Fibroblast of peridontal ligament (primary cell): Measurements from ENCODE around the gene TTLL4.
"Not testable (repeated sequence)": the region's sequence is repeated elsewhere in the genome, so short reads cannot be mapped to it uniquely, and the experiment has no call there.

Experiments
- DNase-seq: peaks from one replicate; pipeline ENCODE4 v3.0.0-alpha.2; 2010; ENCODE audit errors: extremely low read depth

TTLL4 gene

GRCh38 chr2:218745559-218746469 is 35.2 kb downstream of the TTLL4 start:
- DNase-seq: peak; percentile 12

DNA sequence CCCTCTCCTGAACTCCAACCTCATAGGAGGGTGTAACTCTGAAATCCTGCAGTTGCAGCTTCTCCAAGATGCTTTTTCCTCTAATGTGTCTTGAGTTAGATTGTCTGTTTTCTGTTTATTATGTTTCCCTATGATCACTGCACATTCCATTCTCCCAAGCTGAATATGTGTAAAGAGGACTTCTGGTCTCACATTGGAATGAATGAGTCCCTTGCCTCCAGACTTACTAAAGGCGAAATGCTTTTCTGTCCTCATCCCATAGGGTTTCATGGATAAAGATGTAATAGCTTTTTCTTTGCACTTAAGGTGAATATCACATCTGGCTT is 35.8 kb downstream of the TTLL4 start:
- peak; percentile 5 for DNase-seq

- DNase-seq: no peak
These were observed 36.3 kb downstream of the TTLL4 start for GRCh38 chr2:218746960-218747359.

GRCh38 chr2:218748741-218749441 is 38.3 kb downstream of the TTLL4 start:
- no peak for DNase-seq

DNA sequence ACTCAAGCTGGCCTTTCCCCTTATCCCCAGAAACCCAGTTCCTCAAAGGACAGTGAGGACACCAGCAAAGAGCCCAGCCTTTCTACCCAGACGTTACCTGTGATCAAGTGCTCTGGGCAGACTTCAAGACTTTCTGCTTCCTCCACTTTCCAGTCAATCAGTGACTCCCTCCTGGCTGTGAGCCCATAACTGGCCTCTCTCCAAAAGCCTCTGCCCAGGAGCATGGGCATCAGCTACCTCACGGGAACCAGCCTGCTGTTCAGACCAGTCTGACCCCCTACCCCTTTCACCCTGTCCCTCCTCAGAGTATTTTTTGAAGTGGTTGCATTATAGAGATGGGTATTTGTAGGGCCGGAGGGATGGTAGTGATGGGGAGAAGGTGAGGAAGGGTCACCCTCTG is 43.6 kb downstream of the TTLL4 start:
- DNase-seq: no peak

DNA sequence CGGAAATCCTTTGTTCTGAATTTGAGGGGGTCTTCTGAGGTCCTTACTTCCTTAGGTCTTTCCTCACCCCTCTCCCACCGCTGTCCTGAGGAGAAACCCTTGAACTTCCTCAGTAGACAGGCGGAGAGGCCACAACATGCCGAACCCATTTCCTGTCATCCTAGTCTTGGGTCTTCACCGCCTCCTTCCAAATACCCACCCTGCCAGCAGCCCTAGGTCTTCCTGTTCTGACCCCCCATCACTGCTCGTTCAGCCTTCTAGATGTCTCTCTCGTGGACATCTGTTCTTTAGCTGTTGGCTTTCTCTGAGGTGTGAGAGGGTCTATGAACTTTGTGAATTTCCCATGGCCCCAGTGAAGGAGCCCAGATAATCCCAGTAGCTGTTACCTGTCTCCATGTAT is 44.1 kb downstream of the TTLL4 start:
- DNase-seq: no peak

DNA sequence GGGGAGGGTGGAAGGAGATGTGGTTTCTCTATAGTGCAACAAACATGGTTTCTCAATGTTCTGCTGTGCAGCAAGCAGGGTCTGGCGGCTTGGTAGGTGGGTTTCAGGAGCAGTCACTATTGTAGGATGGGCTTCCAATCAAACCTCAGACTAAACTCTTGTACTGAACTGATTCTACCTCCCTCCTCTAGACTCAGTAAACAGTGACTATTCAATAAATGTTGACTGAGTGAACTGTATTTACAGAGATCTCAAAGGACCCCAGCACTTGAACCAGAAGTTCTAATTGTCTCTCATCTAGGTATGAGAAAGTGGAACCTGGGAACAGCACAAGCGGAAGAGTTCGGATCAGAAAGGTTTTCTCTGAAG is 44.5 kb downstream of the TTLL4 start:
- DNase-seq: no peak

GRCh38 chr2:218755567-218756404 is 45.2 kb downstream of the TTLL4 start:
- no peak for DNase-seq

DNA sequence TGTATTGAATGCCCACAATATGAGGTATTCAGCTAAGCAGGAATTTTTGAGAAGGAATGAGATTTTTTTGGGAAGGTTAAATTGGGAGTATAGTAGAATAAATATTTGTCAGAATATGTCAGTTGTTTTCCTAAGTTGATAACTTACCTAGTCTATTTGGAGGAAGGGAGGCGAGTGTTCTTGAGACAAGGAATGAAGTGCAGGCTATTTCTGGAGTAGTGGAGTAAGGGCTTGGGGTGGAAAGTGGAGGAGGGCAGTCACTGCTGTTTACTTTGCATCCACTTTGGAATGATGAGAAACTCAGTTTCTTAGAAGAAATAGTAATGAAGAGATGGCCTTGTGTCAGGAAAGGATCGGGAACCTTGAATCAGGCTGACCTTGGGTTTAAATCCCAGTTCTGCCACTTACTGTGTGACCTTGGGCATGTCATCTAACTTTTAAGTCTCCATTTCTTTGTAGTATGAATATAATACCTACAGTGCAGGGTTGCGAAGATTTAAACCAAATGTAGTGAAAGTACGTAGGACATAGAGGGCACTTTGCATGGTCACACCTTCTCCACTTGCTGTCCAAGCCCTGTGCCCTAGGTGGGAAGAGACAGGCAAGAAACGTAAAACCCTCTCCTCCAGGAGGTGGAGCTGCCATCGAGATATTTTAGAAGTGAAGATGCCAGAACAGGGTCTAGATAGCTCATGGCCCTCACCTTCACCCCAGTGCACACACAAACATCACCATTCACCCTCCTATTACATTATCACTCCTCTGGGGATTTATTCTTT is 46.2 kb downstream of the TTLL4 start:
- DNase-seq: no peak

- no peak for DNase-seq
These were observed 51.2 kb downstream of the TTLL4 start for GRCh38 chr2:218761795-218762194.

DNA sequence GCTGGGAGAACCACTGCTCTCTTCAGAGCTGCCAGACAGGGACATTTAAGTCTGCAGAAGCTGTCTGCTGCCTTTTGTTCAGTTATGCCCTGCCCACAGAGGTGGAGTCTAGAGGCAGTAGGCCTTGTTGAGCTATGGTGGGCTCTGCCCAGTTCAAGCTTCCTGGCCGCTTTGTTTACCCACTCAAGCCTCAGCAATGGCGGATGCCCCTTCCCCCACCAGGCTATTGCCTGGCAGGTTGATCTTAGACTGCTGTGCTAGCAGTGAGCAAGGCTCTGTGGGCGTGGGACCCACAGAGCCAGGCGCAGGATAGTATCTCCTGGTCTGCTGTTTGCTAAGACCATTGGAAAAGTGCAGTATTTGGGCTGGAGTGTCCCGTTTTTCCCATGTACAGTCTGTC is 62.1 kb downstream of the TTLL4 start:
- not testable (repeated sequence) for DNase-seq

DNA sequence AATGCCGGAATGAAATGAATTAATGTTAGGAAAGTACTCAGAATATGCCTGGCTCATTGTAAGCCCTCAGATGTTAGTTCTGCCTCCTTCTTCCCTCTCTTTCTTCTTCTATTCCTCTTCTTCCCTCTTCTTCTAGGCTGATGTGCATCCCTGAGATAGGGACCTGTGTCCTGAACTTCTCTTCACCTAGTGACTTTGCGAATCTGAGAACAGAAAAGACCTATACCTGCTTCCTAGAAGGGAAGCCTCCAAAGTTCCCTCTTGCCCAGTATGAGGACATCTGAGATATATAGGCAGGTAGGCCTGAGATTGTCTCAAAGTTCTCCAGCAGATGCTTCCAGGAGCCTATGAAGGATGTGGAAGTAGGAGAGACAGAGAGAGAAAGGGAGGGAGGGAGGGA is 63.2 kb downstream of the TTLL4 start:
- DNase-seq: no peak

- DNase-seq: no peak
These were observed 65.9 kb downstream of the TTLL4 start for GRCh38 chr2:218776488-218776887.

DNA sequence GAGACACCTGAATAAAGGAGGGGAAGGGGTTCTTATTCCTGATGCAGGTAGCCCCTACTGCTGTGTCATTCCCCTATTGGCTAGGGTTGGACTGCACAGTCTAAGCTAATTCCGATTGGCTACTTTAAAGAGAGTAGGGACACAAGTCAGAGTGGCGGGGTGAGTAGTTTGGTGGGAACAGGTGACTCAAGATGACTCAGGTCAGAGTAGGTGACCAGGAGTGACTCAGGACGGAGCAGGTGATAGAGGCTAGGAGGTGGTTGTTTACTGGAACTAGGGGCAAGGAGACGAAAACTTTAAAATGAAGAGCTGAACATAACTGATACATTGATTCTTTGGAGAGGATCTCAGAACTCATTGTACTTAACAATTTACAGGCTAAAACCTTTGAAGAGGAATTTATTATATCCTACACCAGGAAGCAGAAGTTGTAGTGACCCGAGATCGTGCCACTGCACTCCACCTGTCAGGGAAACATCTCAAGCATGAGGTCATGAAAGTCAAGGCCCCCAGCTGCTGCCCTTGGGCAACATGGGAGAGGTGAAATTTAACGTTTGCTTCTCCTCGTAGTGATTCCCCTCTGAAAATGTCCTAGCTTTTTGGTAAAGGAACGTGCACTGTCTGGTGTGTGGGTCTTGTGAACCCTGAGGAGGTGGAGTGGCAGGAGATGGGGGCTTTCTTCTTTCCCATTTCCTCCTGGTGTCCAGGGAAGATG is 66.8 kb downstream of the TTLL4 start:
- no peak for DNase-seq

GRCh38 chr2:218780046-218780445 is 69.4 kb downstream of the TTLL4 start:
- no peak for DNase-seq

DNA sequence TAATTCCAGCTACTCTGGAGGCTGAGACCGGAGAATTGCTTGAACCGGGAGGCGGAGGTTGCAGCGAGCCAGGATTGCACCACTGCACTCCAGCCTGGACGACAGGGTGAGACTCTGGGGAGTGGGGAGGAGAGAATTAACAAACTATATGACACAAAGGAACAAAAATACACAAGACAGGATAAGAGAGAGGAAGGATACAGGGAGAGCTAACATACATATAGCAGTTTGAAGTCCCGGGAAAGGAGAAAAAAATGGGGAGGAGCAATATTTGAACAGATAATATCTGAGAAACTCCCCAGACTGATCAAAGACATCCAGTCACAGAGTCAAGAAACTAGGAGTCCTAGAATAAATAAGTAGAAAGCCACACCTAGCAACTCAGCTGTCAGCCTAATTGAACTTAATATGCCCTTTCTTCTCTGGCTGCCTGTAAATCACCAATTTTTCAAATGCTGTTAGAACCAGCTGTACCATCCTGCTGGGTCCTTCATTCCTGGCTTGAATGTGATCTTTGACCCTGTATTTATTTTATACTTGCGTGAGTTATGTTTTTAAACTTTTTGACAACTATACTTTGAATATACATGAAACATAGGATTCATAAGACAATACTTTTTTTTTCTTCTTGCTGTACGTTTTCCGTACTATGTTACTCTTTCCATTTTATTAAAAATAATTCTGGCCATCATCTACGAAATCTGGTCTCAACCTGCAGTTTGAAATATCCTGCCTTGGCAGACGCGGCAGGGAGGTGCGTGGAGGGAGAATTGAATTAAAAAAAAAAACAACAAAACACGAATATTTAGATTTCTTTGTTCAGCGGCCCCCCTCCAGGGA is 70.4 kb downstream of the TTLL4 start:
- peak; percentile 5 for DNase-seq

- DNase-seq: peak; percentile 18
These were observed 71.3 kb downstream of the TTLL4 start, which contains the start of gene CYP27A1 for GRCh38 chr2:218781691-218782527. Gene CYP27A1, plus strand, starts transcription at chr2:218782147. Its CDS starts 36 bp downstream, at chr2:218782183.

- DNase-seq: peak; percentile 9
These were observed 71.9 kb downstream of the TTLL4 start for GRCh38 chr2:218782528-218782844.

- DNase-seq: no peak
These were observed 73.1 kb downstream of the TTLL4 start for GRCh38 chr2:218783688-218784087.
